ENCODE measurements around the gene ALG14. TPM values are rescaled to one million over a fixed set of nuclear protein-coding genes. Genes with fewer than 3 reads are reported as not detected.

ALG14 gene
- total RNA-seq, 4 donors from 2014 or later = 0.46 to 1.9 (median 1.1) TPM

DNA sequence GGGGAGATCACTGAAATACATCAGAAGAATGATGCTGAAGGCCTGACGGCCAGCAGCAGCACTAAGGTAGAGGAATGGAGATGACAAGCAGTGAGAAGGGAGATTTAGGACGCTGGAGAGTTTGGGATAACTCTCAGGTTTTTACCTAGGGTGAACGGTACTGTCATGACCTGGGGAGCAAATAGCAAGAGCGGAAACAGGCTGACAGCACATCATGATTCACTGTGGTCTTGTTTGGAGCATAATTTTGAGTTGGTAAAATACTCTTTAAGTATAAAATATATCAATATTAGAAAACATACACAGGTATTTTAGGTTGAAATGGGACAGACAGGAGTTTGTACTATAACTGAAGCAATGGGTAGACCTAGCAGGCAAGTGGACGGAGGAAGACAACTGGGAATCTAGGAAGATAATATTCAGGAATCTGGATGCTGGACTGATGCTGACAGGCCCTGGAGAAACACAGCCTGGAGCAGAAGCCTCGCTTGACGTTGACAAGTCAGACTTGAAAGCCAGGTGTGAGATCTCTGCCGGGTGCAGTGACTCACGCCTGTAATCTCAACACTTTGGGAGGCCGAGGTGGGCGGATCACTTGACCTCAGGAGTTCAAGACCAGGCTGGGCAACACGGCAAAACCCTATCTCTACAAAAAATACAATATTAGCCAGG, 33.3 kb downstream of the ALG14 start:
- 54 to 71% methylated on average over 12 of the region's 12 CpGs for WGBS, 2 donors
- intact Hi-C loops (cut with DNase I; ENCODE audit: low total_unique reads) = loop anchor here (5.0 kb wide), 2 partner anchors 187 to 193 kb away; partner anchors contain the start of gene RWDD3
- no peak overlapping the region for H3K4me3 ChIP-seq (ENCODE audit: low read depth, poor library complexity, severe bottlenecking)
- no peak for DNase-seq (ENCODE audit: low spot score in 2 of 2)
- TF ChIP-seq, protein P1, sequence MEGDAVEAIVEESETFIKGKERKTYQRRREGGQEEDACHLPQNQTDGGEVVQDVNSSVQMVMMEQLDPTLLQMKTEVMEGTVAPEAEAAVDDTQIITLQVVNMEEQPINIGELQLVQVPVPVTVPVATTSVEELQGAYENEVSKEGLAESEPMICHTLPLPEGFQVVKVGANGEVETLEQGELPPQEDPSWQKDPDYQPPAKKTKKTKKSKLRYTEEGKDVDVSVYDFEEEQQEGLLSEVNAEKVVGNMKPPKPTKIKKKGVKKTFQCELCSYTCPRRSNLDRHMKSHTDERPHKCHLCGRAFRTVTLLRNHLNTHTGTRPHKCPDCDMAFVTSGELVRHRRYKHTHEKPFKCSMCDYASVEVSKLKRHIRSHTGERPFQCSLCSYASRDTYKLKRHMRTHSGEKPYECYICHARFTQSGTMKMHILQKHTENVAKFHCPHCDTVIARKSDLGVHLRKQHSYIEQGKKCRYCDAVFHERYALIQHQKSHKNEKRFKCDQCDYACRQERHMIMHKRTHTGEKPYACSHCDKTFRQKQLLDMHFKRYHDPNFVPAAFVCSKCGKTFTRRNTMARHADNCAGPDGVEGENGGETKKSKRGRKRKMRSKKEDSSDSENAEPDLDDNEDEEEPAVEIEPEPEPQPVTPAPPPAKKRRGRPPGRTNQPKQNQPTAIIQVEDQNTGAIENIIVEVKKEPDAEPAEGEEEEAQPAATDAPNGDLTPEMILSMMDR (IDR thresholded peaks at IDR 0.05) = no peak

DNA sequence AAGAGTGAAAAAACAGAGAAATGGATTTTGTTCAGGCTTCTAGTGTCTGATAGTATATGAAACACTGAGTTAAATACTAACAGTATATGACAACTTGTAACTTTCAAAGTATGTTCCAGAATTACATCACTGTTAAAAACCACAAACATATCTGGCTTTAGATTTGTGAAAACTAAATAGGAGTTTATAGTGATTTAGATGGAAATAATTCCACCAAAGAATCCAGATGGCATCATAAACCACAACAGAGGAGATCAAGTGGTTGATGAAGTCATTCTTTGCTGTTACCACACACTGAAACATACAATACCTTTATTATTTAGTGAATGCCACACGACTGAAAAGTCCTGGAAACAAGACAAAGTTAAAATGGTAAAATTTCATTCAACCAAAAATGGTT, 37.2 kb downstream of the ALG14 start:
- WGBS, 2 donors = 76 to 78% methylated on average over 1 of the region's 1 CpG
- intact Hi-C loops (cut with DNase I; ENCODE audit: low total_unique reads) = no loop called here
- no peak overlapping the region for H3K4me3 ChIP-seq (ENCODE audit: low read depth, poor library complexity, severe bottlenecking)
- TF ChIP-seq, protein P1 (IDR thresholded peaks at IDR 0.05) = no peak
- TF ChIP-seq POLR2A (IDR thresholded peaks at IDR 0.05) = no peak
- DNase-seq (ENCODE audit: low spot score in 2 of 2) = no peak

DNA sequence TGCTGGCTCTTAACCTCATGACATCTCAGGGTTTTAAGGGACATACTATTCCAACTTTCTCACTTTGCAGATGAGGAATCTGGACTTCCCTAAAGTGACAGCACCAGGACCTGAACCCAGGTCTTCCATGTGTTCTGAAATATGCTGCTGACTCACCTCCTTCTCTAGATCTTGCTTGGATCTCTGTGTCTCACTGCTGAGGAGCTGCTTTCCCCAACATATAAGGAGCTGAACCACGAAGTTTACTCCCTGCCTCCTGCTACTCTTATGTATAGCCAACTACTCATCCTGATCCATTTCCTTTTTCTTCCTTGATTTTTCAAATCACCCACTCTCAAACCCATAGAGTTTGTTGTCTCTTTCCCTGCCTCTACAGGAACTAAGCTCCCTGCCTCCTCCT, 38.2 kb downstream of the ALG14 start:
- TF ChIP-seq, protein P1 (IDR thresholded peaks at IDR 0.05) = no peak
- no peak for TF ChIP-seq POLR2A (IDR thresholded peaks at IDR 0.05)
- intact Hi-C loops (cut with DNase I; ENCODE audit: low total_unique reads) = no loop called here
- 84 to 88% methylated on average over 1 of the region's 1 CpG for WGBS, 2 donors

DNA sequence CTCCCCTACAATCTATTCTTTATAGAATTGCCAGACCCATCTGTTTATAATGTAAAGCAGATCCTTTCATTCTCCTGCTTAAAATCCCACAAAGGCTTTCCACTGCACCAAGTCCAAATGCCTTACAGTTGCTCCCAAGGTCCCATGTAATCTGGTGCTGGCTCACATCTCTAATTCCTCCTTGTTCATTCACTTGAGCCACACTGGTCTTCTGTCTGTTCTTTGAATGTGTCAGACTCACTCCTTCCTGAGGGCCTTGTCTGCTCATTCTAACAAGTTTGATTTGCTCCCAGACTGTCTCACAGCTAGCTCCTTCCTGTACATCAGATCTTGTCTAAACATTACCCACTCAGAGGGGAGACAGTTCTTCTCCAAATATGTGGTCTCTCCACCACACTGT, 38.9 kb downstream of the ALG14 start:
- H3K4me3 ChIP-seq (ENCODE audit: low read depth, poor library complexity, severe bottlenecking) = no peak overlapping the region
- no peak for DNase-seq (ENCODE audit: low spot score in 2 of 2)
- intact Hi-C loops (cut with DNase I; ENCODE audit: low total_unique reads) = no loop called here
- no peak for TF ChIP-seq POLR2A (IDR thresholded peaks at IDR 0.05)
- TF ChIP-seq, protein P1 (IDR thresholded peaks at IDR 0.05) = no peak

More for the DNA sequence above, 38.2 kb downstream of the ALG14 start:
- no peak overlapping the region for H3K4me3 ChIP-seq (ENCODE audit: low read depth, poor library complexity, severe bottlenecking)
- no peak for DNase-seq (ENCODE audit: low spot score in 2 of 2)

DNA sequence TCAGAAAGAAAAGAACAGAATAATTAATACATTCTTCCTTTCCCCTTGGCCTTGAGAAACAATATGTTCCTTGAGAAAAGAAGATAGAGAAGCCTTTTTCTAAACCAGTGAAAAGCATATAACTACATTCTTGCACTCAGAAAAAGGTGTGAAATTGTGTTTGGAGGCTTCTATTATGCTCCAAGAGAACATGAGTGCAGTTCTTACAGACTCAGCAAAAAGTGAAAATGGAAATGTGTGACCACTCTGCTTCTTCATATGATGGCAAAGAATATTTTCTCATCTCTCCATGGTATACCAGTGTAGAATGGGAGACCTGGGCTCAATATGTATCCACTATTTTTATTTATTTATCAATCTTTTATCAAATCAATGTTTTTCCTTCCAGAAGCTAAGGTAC, 43.2 kb downstream of the ALG14 start:
- DNase-seq (ENCODE audit: low spot score in 2 of 2) = no peak
- intact Hi-C loops (cut with DNase I; ENCODE audit: low total_unique reads) = no loop called here
- no peak for TF ChIP-seq POLR2A (IDR thresholded peaks at IDR 0.05)
- TF ChIP-seq, protein P1 (IDR thresholded peaks at IDR 0.05) = no peak
- H3K4me3 ChIP-seq (ENCODE audit: low read depth, poor library complexity, severe bottlenecking) = no peak overlapping the region

DNA sequence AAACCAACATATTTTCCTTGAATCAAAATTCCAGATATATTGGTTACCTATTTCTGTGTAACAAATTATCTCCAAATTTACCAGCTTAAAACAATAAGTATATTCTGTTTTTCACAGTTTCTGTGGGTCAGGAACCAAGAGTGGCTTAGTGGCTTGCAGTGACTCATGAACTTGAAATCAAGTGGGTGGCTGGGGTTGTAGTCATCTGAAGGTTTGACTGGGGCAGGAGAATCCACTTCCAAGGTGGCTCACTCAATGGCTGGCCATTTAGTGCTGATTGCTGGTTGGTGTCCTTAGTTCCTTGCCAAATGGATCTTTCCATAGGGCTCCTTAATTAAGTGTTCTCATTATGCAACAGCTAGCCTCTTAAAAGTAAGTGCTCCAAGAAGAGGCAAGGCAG, 43.8 kb downstream of the ALG14 start:
- TF ChIP-seq POLR2A (IDR thresholded peaks at IDR 0.05) = no peak
- TF ChIP-seq, protein P1 (IDR thresholded peaks at IDR 0.05) = no peak
- intact Hi-C loops (cut with DNase I; ENCODE audit: low total_unique reads) = no loop called here
- no peak for DNase-seq (ENCODE audit: low spot score in 2 of 2)
- no peak overlapping the region for H3K4me3 ChIP-seq (ENCODE audit: low read depth, poor library complexity, severe bottlenecking)

Data from lower leg skin (tissue), 4 donors.